ENCODE data around the gene FGFR4. TPM values are rescaled to one million over a fixed set of nuclear protein-coding genes. Genes with fewer than 3 reads are reported as not detected.

FGFR4 gene
- total RNA-seq, 1 donor from 2014 or later = 16.4 TPM

DNA sequence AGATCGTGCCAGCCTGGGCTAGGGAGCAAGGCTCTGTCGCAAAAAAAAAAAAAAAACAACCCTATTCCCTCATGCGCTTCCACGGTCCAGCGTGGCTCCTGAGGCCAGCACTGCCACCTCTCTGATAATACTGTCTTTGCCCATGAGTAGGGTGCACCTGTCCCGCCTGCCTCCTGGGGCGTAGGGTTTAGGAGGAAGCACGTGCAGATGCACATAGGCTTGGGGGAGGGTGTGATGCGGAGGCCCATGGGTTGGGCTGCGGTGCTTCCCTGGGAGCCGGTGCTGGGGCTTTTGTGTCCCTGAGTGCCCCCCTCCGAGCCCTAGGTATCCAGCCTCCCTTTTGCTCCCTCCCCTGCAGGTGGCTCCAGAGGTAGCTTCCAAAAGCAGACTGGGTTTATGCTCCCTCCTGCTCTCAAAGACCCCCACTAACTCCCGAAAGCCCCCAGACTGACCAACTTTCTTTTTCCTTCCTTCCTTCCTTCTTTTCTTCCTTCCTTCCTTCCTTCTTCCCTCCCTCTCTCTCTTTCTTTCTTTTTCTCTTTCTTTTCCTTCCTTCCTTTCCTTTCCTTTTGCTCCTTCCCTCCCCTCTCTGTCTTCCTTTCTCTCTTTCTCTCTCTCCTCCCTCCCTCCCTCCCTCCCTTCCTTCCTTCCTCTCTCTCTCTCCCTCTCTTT is 12.8 kb downstream of the FGFR4 start:
- TF ChIP-seq, protein P1, sequence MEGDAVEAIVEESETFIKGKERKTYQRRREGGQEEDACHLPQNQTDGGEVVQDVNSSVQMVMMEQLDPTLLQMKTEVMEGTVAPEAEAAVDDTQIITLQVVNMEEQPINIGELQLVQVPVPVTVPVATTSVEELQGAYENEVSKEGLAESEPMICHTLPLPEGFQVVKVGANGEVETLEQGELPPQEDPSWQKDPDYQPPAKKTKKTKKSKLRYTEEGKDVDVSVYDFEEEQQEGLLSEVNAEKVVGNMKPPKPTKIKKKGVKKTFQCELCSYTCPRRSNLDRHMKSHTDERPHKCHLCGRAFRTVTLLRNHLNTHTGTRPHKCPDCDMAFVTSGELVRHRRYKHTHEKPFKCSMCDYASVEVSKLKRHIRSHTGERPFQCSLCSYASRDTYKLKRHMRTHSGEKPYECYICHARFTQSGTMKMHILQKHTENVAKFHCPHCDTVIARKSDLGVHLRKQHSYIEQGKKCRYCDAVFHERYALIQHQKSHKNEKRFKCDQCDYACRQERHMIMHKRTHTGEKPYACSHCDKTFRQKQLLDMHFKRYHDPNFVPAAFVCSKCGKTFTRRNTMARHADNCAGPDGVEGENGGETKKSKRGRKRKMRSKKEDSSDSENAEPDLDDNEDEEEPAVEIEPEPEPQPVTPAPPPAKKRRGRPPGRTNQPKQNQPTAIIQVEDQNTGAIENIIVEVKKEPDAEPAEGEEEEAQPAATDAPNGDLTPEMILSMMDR (IDR thresholded peaks at IDR 0.05; ENCODE audit: insufficient read depth, low read length, poor library complexity, severe bottlenecking) = no peak
- Histone ChIP-seq H3K36me3 (ENCODE audit: control insufficient read depth, insufficient read depth, low read length) (no peaks in the 10 kb centered on the region), H3K27me3 (ENCODE audit: control insufficient read depth, insufficient read depth, low read length) (no peaks in the 10 kb centered on the region), H3K4me3 (ENCODE audit: low read depth, low read length) (no peak overlapping the region)
- no peak for DNase-seq (ENCODE audit: low read depth)

DNA sequence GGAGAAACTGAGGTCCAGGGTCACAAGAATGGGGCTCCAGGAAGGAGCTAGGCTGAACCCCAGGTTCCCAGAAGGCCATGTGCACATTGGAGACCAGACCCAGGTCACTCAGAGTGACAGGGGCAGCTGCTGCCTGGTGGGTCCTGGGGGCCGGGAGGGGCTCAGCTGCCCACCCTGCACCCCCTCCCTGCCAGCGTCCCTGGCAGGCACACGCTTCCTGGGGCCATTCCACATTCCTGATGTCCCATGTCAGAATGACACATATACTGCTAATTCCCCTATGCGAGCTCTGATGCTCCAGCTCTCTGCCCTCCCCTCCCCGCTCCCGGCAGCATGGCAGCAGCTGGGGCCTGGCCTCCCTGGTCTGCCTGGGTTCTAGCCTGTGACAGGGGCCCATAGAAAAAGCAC is 14.0 kb downstream of the FGFR4 start:
- no peaks in the 10 kb centered on the region for H3K36me3 ChIP-seq (ENCODE audit: control insufficient read depth, insufficient read depth, low read length)
- H3K4me3 ChIP-seq (ENCODE audit: low read depth, low read length) = no peak overlapping the region
- no peak for DNase-seq (ENCODE audit: low read depth)
- no peaks in the 10 kb centered on the region for H3K27me3 ChIP-seq (ENCODE audit: control insufficient read depth, insufficient read depth, low read length)
- TF ChIP-seq, protein P1 (IDR thresholded peaks at IDR 0.05; ENCODE audit: insufficient read depth, low read length, poor library complexity, severe bottlenecking) = no peak

DNA sequence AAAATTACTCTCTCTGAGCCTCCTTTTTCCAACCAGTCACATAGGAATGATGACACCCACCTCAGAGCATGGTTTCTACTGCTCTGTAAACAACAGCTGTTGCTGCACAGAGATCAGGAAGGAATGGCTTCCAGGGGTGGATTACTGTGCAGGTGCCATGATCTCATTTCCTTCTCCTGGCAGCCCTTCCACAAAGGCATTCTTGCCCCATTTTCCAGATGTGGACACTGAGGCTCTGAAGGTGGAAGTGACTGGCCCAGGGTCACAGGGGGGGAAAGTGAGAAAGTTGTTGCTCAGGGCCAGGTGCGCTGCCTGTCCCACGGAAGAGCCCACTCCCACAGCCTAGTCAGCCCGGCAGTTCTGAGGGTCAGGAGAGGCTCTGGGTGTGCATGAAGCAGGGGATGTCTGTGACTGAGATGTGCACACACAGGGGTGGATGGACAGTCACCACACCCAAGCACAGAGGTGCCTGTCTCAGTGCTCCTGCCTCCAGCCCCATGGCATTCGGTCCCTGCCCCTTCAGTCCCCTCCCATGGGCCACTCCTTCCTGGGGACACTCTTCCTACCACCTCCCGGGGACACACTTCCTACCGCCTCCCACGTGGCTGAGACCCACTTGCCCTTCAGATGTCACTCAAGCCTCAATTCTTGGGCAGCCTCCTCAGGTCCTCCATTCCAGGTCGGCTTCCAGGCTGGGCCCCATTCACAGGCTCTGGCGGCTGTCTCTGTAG is 17.0 kb downstream of the FGFR4 start:
- Histone ChIP-seq H3K36me3 (ENCODE audit: control insufficient read depth, insufficient read depth, low read length) (no peaks in the 10 kb centered on the region), H3K27me3 (ENCODE audit: control insufficient read depth, insufficient read depth, low read length) (no peaks in the 10 kb centered on the region), H3K4me3 (ENCODE audit: low read depth, low read length) (no peak overlapping the region)
- DNase-seq (ENCODE audit: low read depth) = no peak
- TF ChIP-seq, protein P1 (IDR thresholded peaks at IDR 0.05; ENCODE audit: insufficient read depth, low read length, poor library complexity, severe bottlenecking) = no peak

DNA sequence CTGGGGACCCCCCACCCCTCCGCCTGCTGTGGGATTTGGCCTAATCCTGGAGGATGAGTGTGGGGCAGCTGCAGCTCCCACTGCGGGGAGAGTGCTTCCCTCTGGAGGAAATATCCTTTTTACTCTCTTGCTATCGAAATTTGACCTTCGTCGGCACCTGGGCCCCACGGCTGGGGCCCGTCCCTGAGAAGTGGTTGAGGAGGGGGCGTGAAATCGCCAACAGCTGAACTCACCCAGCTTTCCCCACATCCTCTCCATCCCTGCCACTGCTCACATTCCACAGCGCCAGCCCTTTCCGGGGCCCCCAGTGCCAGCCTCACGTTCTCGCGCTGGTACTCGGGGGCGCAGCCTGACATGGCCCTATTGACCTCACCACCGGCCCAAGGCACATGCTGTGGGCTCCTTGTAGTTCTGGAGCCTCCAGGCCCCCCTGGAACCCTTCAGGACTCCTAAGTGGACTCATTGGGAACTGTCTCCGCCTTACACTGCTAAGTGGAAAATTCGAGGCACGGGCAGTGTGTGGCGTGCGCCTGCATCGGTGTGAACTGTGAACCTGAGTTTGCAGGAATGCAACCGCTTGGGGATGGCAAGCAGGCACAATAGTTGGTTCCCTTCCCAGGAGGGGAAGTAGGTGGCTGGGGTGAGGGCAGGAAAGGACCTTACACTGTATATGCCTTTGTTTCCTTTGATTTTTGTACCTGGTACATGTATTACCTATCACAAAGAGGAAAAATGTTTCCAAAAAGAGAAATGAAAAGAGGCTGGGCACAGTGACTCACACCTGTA is 19.2 kb downstream of the FGFR4 start:
- Histone ChIP-seq H3K4me3 (ENCODE audit: low read depth, low read length) (no peak overlapping the region), H3K27me3 (ENCODE audit: control insufficient read depth, insufficient read depth, low read length) (no peaks in the 10 kb centered on the region), H3K36me3 (ENCODE audit: control insufficient read depth, insufficient read depth, low read length) (no peaks in the 10 kb centered on the region)
- TF ChIP-seq, protein P1 (IDR thresholded peaks at IDR 0.05; ENCODE audit: insufficient read depth, low read length, poor library complexity, severe bottlenecking) = no peak
- DNase-seq (ENCODE audit: low read depth) = no peak

DNA sequence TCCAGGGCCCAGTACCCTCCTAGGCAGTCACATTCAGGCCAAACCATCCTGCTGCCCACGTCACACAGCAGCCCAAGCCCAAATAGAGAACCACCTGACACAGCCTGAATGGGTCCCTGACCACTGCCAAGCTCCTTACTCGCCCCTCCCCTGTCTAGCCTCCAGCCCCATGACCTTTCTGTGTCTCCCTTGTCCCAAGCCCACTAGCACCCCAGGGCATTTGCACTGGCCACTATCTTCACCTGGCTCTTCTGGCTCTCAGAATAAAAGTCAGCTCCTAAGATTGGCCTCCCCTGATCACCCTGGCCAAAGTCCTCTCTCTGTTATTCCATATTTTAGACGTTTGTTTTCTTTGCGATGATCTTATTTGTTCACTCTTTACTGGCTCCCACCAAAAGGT is 20.4 kb downstream of the FGFR4 start:
- DNase-seq (ENCODE audit: low read depth) = no peak
- no peak overlapping the region for H3K4me3 ChIP-seq (ENCODE audit: low read depth, low read length)
- no peaks in the 10 kb centered on the region for H3K27me3 ChIP-seq (ENCODE audit: control insufficient read depth, insufficient read depth, low read length)
- TF ChIP-seq, protein P1 (IDR thresholded peaks at IDR 0.05; ENCODE audit: insufficient read depth, low read length, poor library complexity, severe bottlenecking) = no peak
- H3K36me3 ChIP-seq (ENCODE audit: control insufficient read depth, insufficient read depth, low read length) = no peaks in the 10 kb centered on the region
